Right lobe of liver (tissue), 4 donors: ENCODE data around the gene CCDC97.

Source experiments
- POLR2A ChIP-seq: fragments of 450-650 bp; IDR thresholded peaks from one replicate; pipeline ENCODE4 v1.6.1; 2017; ENCODE audit warnings: antibody characterized with exemption, mild to moderate bottlenecking
- TF ChIP-seq, protein P1 (sequence below), 4 donors: fragments of 200-600 bp in 3 of 4; fragments of 450-650 bp in 1 of 4; IDR thresholded peaks; one replicate each; pipeline versions ENCODE4 v1.5.1 to v1.8.0; 2016 to 2022; ENCODE audit warnings: antibody characterized with exemption in 4 of 4, mild to moderate bottlenecking in 2 of 4
- donor health status: DM: no; HTN: no; CAD: no.
- donor health status: DM: no; HTN: no; CAD: no.
- donor health status: DM: no; HTN: yes; CAD: no.

DNA sequence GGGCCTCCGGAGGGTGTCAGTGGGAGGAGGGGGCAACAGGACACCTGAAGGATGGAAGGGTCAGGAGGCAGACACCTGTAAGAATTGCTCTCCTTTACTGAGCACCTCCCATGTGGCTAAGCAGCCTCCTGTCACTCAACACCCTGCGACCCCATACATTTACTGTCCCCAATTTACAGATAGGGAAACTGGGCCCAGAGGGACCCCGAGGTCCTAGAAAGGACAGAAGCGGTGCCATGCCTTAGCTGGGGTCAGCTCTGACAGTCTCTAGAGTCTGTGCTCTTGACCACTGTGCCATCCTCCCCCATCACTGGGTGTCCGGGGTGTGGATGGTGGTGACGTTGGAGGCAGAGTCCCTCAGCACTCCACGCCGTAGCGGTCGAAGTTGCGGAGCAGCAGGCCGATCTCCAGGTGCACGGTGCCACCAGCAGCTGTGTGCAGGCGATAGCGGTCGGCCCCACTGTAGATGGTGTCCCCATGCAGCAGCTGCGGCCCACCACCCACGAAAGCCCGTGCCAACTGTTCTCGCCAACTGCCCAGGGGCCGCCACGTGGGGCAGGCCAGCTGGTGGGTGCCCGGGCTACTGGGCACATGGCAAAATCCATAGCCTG is 44.5 kb downstream of the CCDC97 start:
- TF ChIP-seq, protein P1, sequence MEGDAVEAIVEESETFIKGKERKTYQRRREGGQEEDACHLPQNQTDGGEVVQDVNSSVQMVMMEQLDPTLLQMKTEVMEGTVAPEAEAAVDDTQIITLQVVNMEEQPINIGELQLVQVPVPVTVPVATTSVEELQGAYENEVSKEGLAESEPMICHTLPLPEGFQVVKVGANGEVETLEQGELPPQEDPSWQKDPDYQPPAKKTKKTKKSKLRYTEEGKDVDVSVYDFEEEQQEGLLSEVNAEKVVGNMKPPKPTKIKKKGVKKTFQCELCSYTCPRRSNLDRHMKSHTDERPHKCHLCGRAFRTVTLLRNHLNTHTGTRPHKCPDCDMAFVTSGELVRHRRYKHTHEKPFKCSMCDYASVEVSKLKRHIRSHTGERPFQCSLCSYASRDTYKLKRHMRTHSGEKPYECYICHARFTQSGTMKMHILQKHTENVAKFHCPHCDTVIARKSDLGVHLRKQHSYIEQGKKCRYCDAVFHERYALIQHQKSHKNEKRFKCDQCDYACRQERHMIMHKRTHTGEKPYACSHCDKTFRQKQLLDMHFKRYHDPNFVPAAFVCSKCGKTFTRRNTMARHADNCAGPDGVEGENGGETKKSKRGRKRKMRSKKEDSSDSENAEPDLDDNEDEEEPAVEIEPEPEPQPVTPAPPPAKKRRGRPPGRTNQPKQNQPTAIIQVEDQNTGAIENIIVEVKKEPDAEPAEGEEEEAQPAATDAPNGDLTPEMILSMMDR (IDR thresholded peaks at IDR 0.05): no peak
- no peak for TF ChIP-seq POLR2A
